IMR-90 (cell line): ENCODE data around the gene MYH9. TPM values are rescaled to one million over a fixed set of nuclear protein-coding genes. Genes with fewer than 3 reads are reported as not detected.

Experiments
- ATAC-seq: fragments of 200-7000 bp; cut with Tn5 transposase; 2 replicates; pipeline ENCODE4 v1.9.1; 2020; ENCODE audit warnings: low read depth, mild to moderate bottlenecking, moderate library complexity
- BruUV-seq: library from RNA; stranded (reverse); fragments of 400-500 nt; replicated peaks from 2 replicates; lab custom pipeline; 2021; lab: Mats Ljungman, UMichigan
- CTCF ChIA-PET: fragments of 300-600 bp; formaldehyde crosslinking; extraction: SDS; loops from one replicate; lab custom pipeline; 2021; ENCODE audit warnings: antibody characterized with exemption; lab: Yijun Ruan, JAX
- POLR2A ChIA-PET: fragments of 300-600 bp; sonication (Branson Sonifier 250); formaldehyde crosslinking; loops from one replicate; lab custom pipeline; 2022; ENCODE audit warnings: antibody characterized with exemption; ENCODE audit not compliant: unreplicated experiment; lab: Charles Lee
- DNase-seq: peaks from one replicate; pipeline ENCODE4 v3.0.0; 2013
- H2AFZ ChIP-seq: replicated peaks from 2 replicates; pipeline ENCODE3; 2013; ENCODE audit warnings: low read length, mild to moderate bottlenecking; ENCODE audit not compliant: poor library complexity
- H2AK5ac ChIP-seq: 2 replicates; pipeline ENCODE4 v1.6.1; 2013; ENCODE audit warnings: low read depth, low read length, inconsistent platforms
- H2AK9ac ChIP-seq: replicated peaks from 2 replicates; pipeline ENCODE3; 2013; ENCODE audit warnings: mild to moderate bottlenecking, low read depth, low read length, moderate library complexity; ENCODE audit not compliant: poor library complexity
- H2BK120ac ChIP-seq: 2 replicates; pipeline ENCODE4 v1.6.1; 2013; ENCODE audit warnings: low read depth, low read length, inconsistent platforms
- H2BK15ac ChIP-seq: 3 replicates; pipeline ENCODE4 v1.6.1; 2013; ENCODE audit warnings: low read depth, low read length, inconsistent platforms
- H2BK20ac ChIP-seq: 2 replicates; pipeline ENCODE4 v1.6.1; 2013; ENCODE audit warnings: low read depth, mild to moderate bottlenecking, inconsistent platforms, low read length, moderate library complexity
- H2BK5ac ChIP-seq: 2 replicates; pipeline ENCODE4 v1.6.1; 2013; ENCODE audit warnings: mild to moderate bottlenecking, low read depth, low read length, inconsistent platforms; ENCODE audit not compliant: poor library complexity, severe bottlenecking
- H3K14ac ChIP-seq: replicated peaks from 2 replicates; pipeline ENCODE4 v1.6.1; 2013; ENCODE audit warnings: low read depth, low read length, inconsistent platforms
- H3K18ac ChIP-seq: 2 replicates; pipeline ENCODE4 v1.6.1; 2013; ENCODE audit warnings: low read depth, low read length, control low read depth
- H3K23ac ChIP-seq: 2 replicates; pipeline ENCODE4 v1.6.1; 2013; ENCODE audit warnings: low read depth, low read length, inconsistent platforms
- H3K27ac ChIP-seq: 2 replicates; pipeline ENCODE4 v1.5.1; 2013; ENCODE audit warnings: mild to moderate bottlenecking, control low read depth, low read length; ENCODE audit not compliant: insufficient read depth
- H3K27me3 ChIP-seq: 2 replicates; pipeline ENCODE4 v1.6.1; 2013; ENCODE audit warnings: low read length; ENCODE audit not compliant: control insufficient read depth, insufficient read depth
- H3K36me3 ChIP-seq: 2 replicates; pipeline ENCODE4 v1.6.1; 2013; ENCODE audit warnings: low read length, mixed read lengths; ENCODE audit not compliant: control insufficient read depth, insufficient read depth
- H3K4ac ChIP-seq: 2 replicates; pipeline ENCODE4 v1.6.1; 2013; ENCODE audit warnings: low read depth, low read length, inconsistent platforms
- H3K4me1 ChIP-seq: 2 replicates; pipeline ENCODE4 v1.6.1; 2013; ENCODE audit warnings: low read length, mixed read lengths; ENCODE audit not compliant: control insufficient read depth, insufficient read depth
- H3K4me2 ChIP-seq: 2 replicates; pipeline ENCODE4 v1.6.1; 2013; ENCODE audit warnings: low read depth, mild to moderate bottlenecking, control low read depth, low read length, moderate library complexity
- H3K4me3 ChIP-seq: 2 replicates; pipeline ENCODE4 v1.5.1; 2013; ENCODE audit warnings: low read depth, mild to moderate bottlenecking, control low read depth, low read length, moderate library complexity; ENCODE audit not compliant: insufficient read depth
- H3K56ac ChIP-seq: 2 replicates; pipeline ENCODE4 v1.6.1; 2013; ENCODE audit warnings: low read length, inconsistent platforms; ENCODE audit not compliant: insufficient read depth; ENCODE audit errors: extremely low read depth
- H3K79me1 ChIP-seq, 2 experiments: 2 replicates each; pipeline ENCODE4 v1.6.1; 2013; ENCODE audit warnings: low read length in 2 of 2, inconsistent platforms in 1 of 2, low read depth in 1 of 2
- H3K9ac ChIP-seq: 2 replicates; pipeline ENCODE4 v1.6.1; 2013; ENCODE audit warnings: low read depth, low read length, control low read depth
- H3K9me1 ChIP-seq: 2 replicates; pipeline ENCODE4 v1.6.1; 2013; ENCODE audit warnings: low read length, inconsistent platforms; ENCODE audit not compliant: insufficient read depth
- H3K9me3 ChIP-seq: 2 replicates; pipeline ENCODE4 v1.6.1; 2013; ENCODE audit warnings: low read length; ENCODE audit not compliant: control insufficient read depth, insufficient read depth
- H4K20me1 ChIP-seq: 2 replicates; pipeline ENCODE4 v1.6.1; 2013; ENCODE audit warnings: low read length, inconsistent platforms; ENCODE audit not compliant: insufficient read depth
- H4K5ac ChIP-seq: 2 replicates; pipeline ENCODE4 v1.6.1; 2013; ENCODE audit warnings: mild to moderate bottlenecking, low read depth, low read length, control low read depth
- H4K8ac ChIP-seq, 2 experiments: 2 replicates each; pipeline ENCODE4 v1.6.1; 2013; ENCODE audit warnings: low read depth in 2 of 2, low read length in 2 of 2, control low read depth in 1 of 2, inconsistent platforms in 1 of 2
- H4K91ac ChIP-seq: 2 replicates; pipeline ENCODE4 v1.6.1; 2013; ENCODE audit warnings: low read depth, low read length, inconsistent platforms; ENCODE audit not compliant: insufficient read depth
- CEBPB ChIP-seq: IDR thresholded peaks from 2 replicates; pipeline ENCODE4 v1.6.1; 2012; ENCODE audit warnings: low read depth, low read length, improper control_type of control experiment
- CTCF ChIP-seq: conservative IDR thresholded peaks from 2 replicates; pipeline ENCODE4 v1.5.1; 2012; ENCODE audit warnings: mild to moderate bottlenecking, low read depth, low read length, improper control_type of control experiment
- ELK1 ChIP-seq: fragments of 150-350 bp; IDR thresholded peaks from 2 replicates; pipeline ENCODE4 v1.6.1; 2016; ENCODE audit warnings: low read depth, mild to moderate bottlenecking, low read length, moderate library complexity, borderline replicate concordance
- FOS ChIP-seq: fragments of 150-350 bp; IDR thresholded peaks from 2 replicates; pipeline ENCODE4 v1.6.1; 2016; ENCODE audit warnings: low read depth, low read length
- MAFK ChIP-seq: IDR thresholded peaks from 2 replicates; pipeline ENCODE4 v1.6.1; 2012; ENCODE audit warnings: low read depth, low read length, improper control_type of control experiment
- MAZ ChIP-seq: IDR thresholded peaks from 2 replicates; pipeline ENCODE4 v1.6.1; 2012; ENCODE audit warnings: low read depth, mild to moderate bottlenecking, low read length, improper control_type of control experiment, moderate library complexity, borderline replicate concordance
- MXI1 ChIP-seq: IDR thresholded peaks from 2 replicates; pipeline ENCODE4 v1.6.1; 2012; ENCODE audit warnings: low read depth, mild to moderate bottlenecking, low read length, moderate library complexity, borderline replicate concordance
- NFE2L2 ChIP-seq: fragments of 150-350 bp; IDR thresholded peaks from 2 replicates; pipeline ENCODE4 v1.6.1; 2016; ENCODE audit warnings: low read depth, mild to moderate bottlenecking, low read length
- POLR2A ChIP-seq: IDR thresholded peaks from 2 replicates; pipeline ENCODE4 v1.6.1; 2012; ENCODE audit warnings: mild to moderate bottlenecking, low read depth, low read length
- RAD21 ChIP-seq: IDR thresholded peaks from 2 replicates; pipeline ENCODE4 v1.6.1; 2012; ENCODE audit warnings: low read length, improper control_type of control experiment
- RCOR1 ChIP-seq: IDR thresholded peaks from 2 replicates; pipeline ENCODE4 v1.6.1; 2012; ENCODE audit warnings: mild to moderate bottlenecking, low read length, improper control_type of control experiment; ENCODE audit not compliant: insufficient replicate concordance
- RFX5 ChIP-seq: IDR thresholded peaks from 2 replicates; pipeline ENCODE4 v1.8.0; 2012; ENCODE audit warnings: low read depth, mild to moderate bottlenecking, low read length, moderate library complexity
- SMC3 ChIP-seq: fragments of 150-350 bp; IDR thresholded peaks from 2 replicates; pipeline ENCODE4 v1.6.1; 2016; ENCODE audit warnings: low read depth, mild to moderate bottlenecking, antibody characterized with exemption, low read length, moderate library complexity
- USF2 ChIP-seq: fragments of 150-350 bp; IDR thresholded peaks from 2 replicates; pipeline ENCODE4 v1.6.1; 2017; ENCODE audit warnings: mild to moderate bottlenecking, antibody characterized with exemption, low read length, low read depth
- WGBS, 2 experiments: methylation state at CpG; one replicate each; pipeline versions ENCODE4 v1.1.5 to v1.1.7; 2013; ENCODE audit warnings: missing lambda C conversion rate in 2 of 2; ENCODE audit not compliant: insufficient read length in 1 of 2; ENCODE audit errors: extremely low coverage in 2 of 2; 5-methylcytosine and 5-hydroxymethylcytosine counted together
- dilution Hi-C: fragments of 300-500 bp; cut with HindIII; formaldehyde crosslinking; loops from one replicate; pipeline ENCODE4 v1.14.3; 2018; ENCODE audit warnings: low sequenced_read_pairs; ENCODE audit not compliant: unreplicated experiment
- in situ Hi-C: fragments of 300-500 bp; cut with MboI; formaldehyde crosslinking; loops from 3 replicates; pipeline ENCODE4 v1.14.3; 2019; ENCODE audit warnings: low sequenced_read_pairs, inconsistent platforms, mixed read lengths
- intact Hi-C: fragments of 100-400 bp; cut with micrococcal nuclease; formaldehyde crosslinking; loops from 2 replicates; pipeline ENCODE4 v1.10.0; 2022
- polyA plus RNA-seq, 3 experiments: library from polyadenylated mRNA; depleted of rRNA; stranded (reverse); fragments of >200 nt; gene quantifications; 2 replicates each; pipeline ENCODE4 v1.2.3, GENCODE V29; 2012; ENCODE audit warnings: low replicate concordance in 1 of 3
- total RNA-seq: library from RNA; depleted of rRNA; stranded (reverse); fragments of >200 nt; gene quantifications from 2 replicates; pipeline ENCODE4 v1.2.3, GENCODE V29; 2012

The MYH9 gene
- total and polyA plus RNA-seq, 2 of the 4 experiments (the other 2 are of a cell fraction), result 475 to 554 TPM

- DNase-seq, result peak; percentile 59
- peak overlapping the region; percentile 48; the same call in 1 of the 2 replicates for H3K4ac ChIP-seq
- no peak overlapping the region for H3K18ac ChIP-seq
- H3K9me1 ChIP-seq, result peaks cover 32% of the 10 kb centered on the region
- peak overlapping the region; percentile 52 for H2BK5ac ChIP-seq
- ChIA-PET POLR2A (interaction anchor here (0.5 kb wide), 2 partner anchors 37 to 111 kb away, joined by 3 read pairs; no protein-coding TSS in a partner anchor), CTCF (interaction anchor here (0.7 kb wide), 1 partner anchor 1653 kb away, joined by 3 read pairs; no protein-coding TSS in a partner anchor)
- no peak overlapping the region for H2AFZ ChIP-seq
- no peak overlapping the region for H3K14ac ChIP-seq
- H3K4me2 ChIP-seq, result peak overlapping the region; percentile 32; the same call in 1 of the 2 replicates
- no peak overlapping the region for H2BK120ac ChIP-seq
- no peak overlapping the region for H3K4me3 ChIP-seq
- H3K36me3 ChIP-seq, result peaks cover 53% of the 10 kb centered on the region
- no peak overlapping the region; the same call in 1 of the 2 replicates for H3K9ac ChIP-seq
- intact Hi-C loops (no loop called here), dilution Hi-C loops (no loop called here), in situ Hi-C loops (loop anchor here (5.0 kb wide), 1 partner anchor 88 kb away; no protein-coding TSS in a partner anchor)
- 88% methylated on average over 2 of the region's 16 CpGs; no CpG with 5 or more reads in 1 of the 2 experiments for WGBS, 2 experiments
- H4K5ac ChIP-seq, result no peak overlapping the region
- no peak overlapping the region for H2AK5ac ChIP-seq
- peak overlapping the region; percentile 27; the same call in 1 of the 2 replicates for H3K27ac ChIP-seq
- no peaks in the 10 kb centered on the region for H3K27me3 ChIP-seq
- peaks cover 0 to 46% of the 10 kb centered on the region in 2 experiments; a peak in 2 of 4 replicates for H3K79me1 ChIP-seq
- H3K23ac ChIP-seq, result peak overlapping the region; percentile 24; the same call in 1 of the 2 replicates
- no peaks in the 10 kb centered on the region for H3K9me3 ChIP-seq
- no peak overlapping the region for H2BK15ac ChIP-seq
- H3K4me1 ChIP-seq, result peaks cover 40% of the 10 kb centered on the region
- BruUV-seq, result no TSS peak
- H4K8ac ChIP-seq, result no peak overlapping the region
- H2AK9ac ChIP-seq, result peak overlapping the region; percentile 21
- peak; percentile 13 for ATAC-seq
- H3K56ac ChIP-seq, result no peak overlapping the region
- H2BK20ac ChIP-seq, result no peak overlapping the region
- H4K20me1 ChIP-seq, result peaks cover 100% of the 10 kb centered on the region
- H4K91ac ChIP-seq, result no peak overlapping the region
- no peak for TF ChIP-seq MXI1
- TF ChIP-seq MAFK, result no peak
- no peak for TF ChIP-seq MAZ
- no peak for TF ChIP-seq CTCF
- TF ChIP-seq USF2, result no peak
- TF ChIP-seq ELK1, result no peak
- no peak for TF ChIP-seq RFX5
- no peak for TF ChIP-seq POLR2A
- no peak for TF ChIP-seq NFE2L2
- no peak for TF ChIP-seq RAD21
- TF ChIP-seq SMC3, result no peak; the same call in 1 of the 2 replicates
- no peak for TF ChIP-seq CEBPB
- no peak for TF ChIP-seq FOS
- TF ChIP-seq RCOR1, result no peak
These were observed 8.0 kb downstream of the MYH9 start for GRCh38 chr22:36379593-36380361.
